MM.1S (cell line): Measurements from ENCODE around the gene USP31.

ENCODE experiments used
- DNase-seq: peaks from one replicate; pipeline ENCODE4 v3.0.0-alpha.2; 2015
- H2AFZ ChIP-seq: fragments of 300-600 bp; sonication (generic); 2 replicates; pipeline ENCODE4 v1.6.0; 2016; ENCODE audit warnings: antibody characterized with exemption, low read length
- H3F3A ChIP-seq: fragments of 300-600 bp; sonication (generic); 2 replicates; pipeline ENCODE4 v1.6.1; 2016; ENCODE audit warnings: mild to moderate bottlenecking, antibody characterized with exemption, low read length, moderate library complexity, mixed read lengths; ENCODE audit not compliant: insufficient read depth
- H3K27ac ChIP-seq: fragments of 300-600 bp; sonication (generic); 2 replicates; pipeline ENCODE4 v1.5.1; 2016; ENCODE audit warnings: mild to moderate bottlenecking, low read length
- H3K27me3 ChIP-seq: fragments of 300-600 bp; sonication (generic); replicated peaks from 2 replicates; pipeline ENCODE4 v1.6.0; 2016; ENCODE audit warnings: low read length; ENCODE audit not compliant: insufficient read depth
- H3K36me3 ChIP-seq: fragments of 300-600 bp; sonication (generic); replicated peaks from 2 replicates; pipeline ENCODE4 v1.6.1; 2016; ENCODE audit warnings: mild to moderate bottlenecking, low read length, mixed read lengths; ENCODE audit not compliant: insufficient read depth
- H3K4me1 ChIP-seq: fragments of 300-600 bp; sonication (generic); 2 replicates; pipeline ENCODE4 v1.6.1; 2016; ENCODE audit warnings: low read length, mixed read lengths
- H3K4me2 ChIP-seq: fragments of 300-600 bp; sonication (generic); 2 replicates; pipeline ENCODE4 v1.6.0; 2016; ENCODE audit warnings: low read depth, low read length
- H3K4me3 ChIP-seq: fragments of 300-600 bp; sonication (generic); 2 replicates; pipeline ENCODE4 v1.5.1; 2016; ENCODE audit warnings: low read length, mixed read lengths
- H3K79me2 ChIP-seq: fragments of 300-600 bp; sonication (generic); 2 replicates; pipeline ENCODE4 v1.6.1; 2016; ENCODE audit warnings: mixed run types, low read length, mixed read lengths
- H3K9ac ChIP-seq: fragments of 300-600 bp; sonication (generic); 2 replicates; pipeline ENCODE4 v1.6.1; 2016; ENCODE audit warnings: low read length, mixed read lengths
- H3K9me2 ChIP-seq: fragments of 300-600 bp; sonication (generic); replicated peaks from 2 replicates; pipeline ENCODE4 v1.6.1; 2016; ENCODE audit warnings: mild to moderate bottlenecking, low read length, mixed read lengths; ENCODE audit not compliant: insufficient read depth
- H3K9me3 ChIP-seq: fragments of 300-600 bp; sonication (generic); replicated peaks from 2 replicates; pipeline ENCODE4 v1.6.1; 2016; ENCODE audit warnings: mild to moderate bottlenecking, low read length, mixed read lengths; ENCODE audit not compliant: insufficient read depth
- H4K20me1 ChIP-seq: fragments of 300-600 bp; sonication (generic); 2 replicates; pipeline ENCODE4 v1.6.1; 2016; ENCODE audit warnings: mild to moderate bottlenecking, low read length, moderate library complexity, mixed read lengths; ENCODE audit not compliant: insufficient read depth
- CTCF ChIP-seq: fragments of 300-600 bp; sonication (generic); IDR thresholded peaks from 2 replicates; pipeline ENCODE4 v1.5.1; 2016; ENCODE audit warnings: antibody characterized with exemption, low read length, mixed read lengths
- EZH2 ChIP-seq: fragments of 300-600 bp; sonication (generic); optimal IDR thresholded peaks from 2 replicates; pipeline ENCODE3; 2017; ENCODE audit warnings: low read depth, mild to moderate bottlenecking, antibody characterized with exemption, low read length, mixed read lengths
- EZH2phosphoT487 ChIP-seq: fragments of 300-600 bp; sonication (generic); IDR thresholded peaks from 2 replicates; pipeline ENCODE4 v1.6.1; 2018; ENCODE audit warnings: antibody characterized with exemption, low read length

The USP31 gene

DNA sequence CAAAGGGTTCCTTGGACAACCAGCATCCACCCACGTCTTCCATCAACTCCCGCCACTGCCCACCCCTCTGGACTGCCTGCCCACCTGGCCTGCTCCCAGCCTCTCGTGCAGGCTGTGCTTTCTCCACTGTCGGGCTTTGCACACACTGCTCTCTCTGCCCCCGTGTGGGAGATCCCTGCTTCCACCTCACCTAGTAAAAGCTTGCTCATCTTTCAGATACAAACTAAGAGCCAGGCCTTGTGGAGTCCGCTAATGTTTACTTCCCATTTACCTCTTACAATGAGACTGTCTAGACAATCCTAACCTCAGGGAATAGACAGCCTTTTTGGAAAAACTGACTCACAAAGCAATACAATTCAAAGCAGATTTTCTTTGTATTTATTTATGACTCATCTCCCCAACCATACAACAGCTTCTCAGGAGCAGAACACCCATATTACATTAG is 67.6 kb downstream of the USP31 start:
- no peak for DNase-seq
- H3K36me3 ChIP-seq: no peaks in the 10 kb centered on the region
- H3K9ac ChIP-seq: no peak overlapping the region
- H3K4me2 ChIP-seq: no peak overlapping the region
- no peaks in the 10 kb centered on the region for H3K79me2 ChIP-seq
- TF ChIP-seq EZH2 (no peak), EZH2phosphoT487 (no peak), CTCF (no peak)
- H3K9me3 ChIP-seq: no peaks in the 10 kb centered on the region
- no peaks in the 10 kb centered on the region for H3K9me2 ChIP-seq
- H3K4me1 ChIP-seq: no peaks in the 10 kb centered on the region
- no peaks in the 10 kb centered on the region for H3F3A ChIP-seq
- no peaks in the 10 kb centered on the region for H3K27me3 ChIP-seq
- H3K4me3 ChIP-seq: no peak overlapping the region
- no peaks in the 10 kb centered on the region for H4K20me1 ChIP-seq
- H2AFZ ChIP-seq: no peak overlapping the region
- no peak overlapping the region for H3K27ac ChIP-seq

DNA sequence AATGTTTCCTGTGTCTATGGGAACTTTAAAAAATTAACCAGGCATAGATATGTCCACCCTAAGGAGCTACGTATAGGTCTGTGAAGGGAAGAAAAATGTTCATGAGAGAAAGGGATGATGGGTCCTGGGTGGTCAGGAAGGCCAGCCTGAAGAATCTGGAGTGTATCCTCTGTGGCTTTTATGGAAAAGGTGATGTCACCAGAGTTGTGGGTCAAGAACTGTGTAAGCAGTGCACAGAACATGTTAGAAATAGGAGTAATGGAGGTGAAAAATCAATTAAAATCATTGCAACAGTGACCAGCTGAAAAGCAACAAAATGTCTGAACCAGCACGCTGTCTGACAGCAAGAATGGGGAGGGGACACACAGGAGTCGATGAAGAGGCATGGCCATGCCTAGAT is 68.5 kb downstream of the USP31 start:
- Histone ChIP-seq H3K9me3 (no peaks in the 10 kb centered on the region), H3K4me1 (no peaks in the 10 kb centered on the region), H3F3A (no peaks in the 10 kb centered on the region), H3K79me2 (no peaks in the 10 kb centered on the region), H3K36me3 (no peaks in the 10 kb centered on the region), H3K27me3 (no peaks in the 10 kb centered on the region), H3K27ac (no peak overlapping the region), H4K20me1 (no peaks in the 10 kb centered on the region), H3K9me2 (no peaks in the 10 kb centered on the region), H3K4me3 (no peak overlapping the region), H2AFZ (no peak overlapping the region), H3K4me2 (no peak overlapping the region), H3K9ac (no peak overlapping the region)
- no peak for TF ChIP-seq CTCF
- TF ChIP-seq EZH2: no peak
- TF ChIP-seq EZH2phosphoT487: no peak
- no peak for DNase-seq

DNA sequence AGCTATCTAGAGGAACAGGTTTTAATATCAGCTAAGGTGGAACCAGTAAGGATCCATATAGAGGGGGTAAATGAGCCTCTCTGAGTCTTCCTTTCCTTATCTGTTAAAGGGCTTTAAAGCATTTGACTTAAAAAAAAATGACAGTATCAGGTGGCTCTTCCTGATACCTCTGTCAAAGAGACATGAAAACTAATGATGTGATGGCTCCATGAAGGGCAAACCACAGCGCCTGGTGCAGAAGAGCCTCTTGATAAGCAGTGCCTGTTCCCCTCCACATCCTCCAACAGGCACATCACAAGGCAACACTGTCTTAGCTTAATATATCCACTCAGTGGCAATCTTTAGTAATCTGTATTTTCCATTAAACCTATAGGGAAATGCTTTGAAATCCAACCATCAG is 68.9 kb downstream of the USP31 start:
- H3K27me3 ChIP-seq: no peaks in the 10 kb centered on the region
- no peak overlapping the region for H3K27ac ChIP-seq
- no peaks in the 10 kb centered on the region for H3F3A ChIP-seq
- H4K20me1 ChIP-seq: no peaks in the 10 kb centered on the region
- no peaks in the 10 kb centered on the region for H3K79me2 ChIP-seq
- no peak overlapping the region for H2AFZ ChIP-seq
- no peaks in the 10 kb centered on the region for H3K9me3 ChIP-seq
- no peak for DNase-seq
- no peaks in the 10 kb centered on the region for H3K4me1 ChIP-seq
- H3K9me2 ChIP-seq: no peaks in the 10 kb centered on the region
- no peak overlapping the region for H3K4me2 ChIP-seq
- H3K36me3 ChIP-seq: no peaks in the 10 kb centered on the region
- H3K4me3 ChIP-seq: no peak overlapping the region
- TF ChIP-seq CTCF (no peak), EZH2phosphoT487 (no peak), EZH2 (no peak)
- H3K9ac ChIP-seq: no peak overlapping the region
